Measurements from ENCODE around the gene HOXC5.

HOXC5 gene

DNA sequence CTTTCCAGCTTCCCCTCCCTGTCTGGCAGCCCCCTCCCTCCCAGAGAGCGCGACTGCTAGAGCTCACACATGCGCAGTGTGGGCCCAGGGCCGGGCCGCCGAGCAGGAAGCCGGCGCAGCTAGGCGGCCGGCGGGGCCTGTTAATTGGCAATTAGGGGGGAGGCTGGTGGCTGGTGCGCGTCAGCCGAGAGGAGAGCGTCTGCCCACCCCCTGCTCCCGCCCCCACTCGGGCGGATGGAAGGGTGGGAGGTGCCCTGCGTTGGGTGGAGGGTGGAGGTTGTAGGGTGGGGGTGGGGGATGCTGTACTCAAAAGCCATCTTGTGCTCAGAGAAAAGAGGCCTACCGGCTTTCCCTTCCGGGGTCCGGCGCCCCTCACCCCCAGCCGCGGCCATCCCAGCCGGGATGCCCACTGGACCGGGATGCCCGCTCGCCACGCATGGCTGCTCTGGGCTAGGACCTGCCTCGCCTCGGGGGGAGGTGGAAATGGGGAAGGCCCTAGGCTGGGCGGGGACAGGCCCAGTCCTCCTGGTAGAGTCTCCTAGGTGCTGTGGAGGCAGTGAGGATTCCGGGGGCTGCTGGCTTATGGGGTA is 14.9 kb upstream of the HOXC5 start:
- in situ Hi-C loops (cut with HindIII; ENCODE audit: low sequenced_read_pairs), result loop anchor here (25.0 kb wide), 1 partner anchor 194 kb away; no protein-coding TSS in a partner anchor

DNA sequence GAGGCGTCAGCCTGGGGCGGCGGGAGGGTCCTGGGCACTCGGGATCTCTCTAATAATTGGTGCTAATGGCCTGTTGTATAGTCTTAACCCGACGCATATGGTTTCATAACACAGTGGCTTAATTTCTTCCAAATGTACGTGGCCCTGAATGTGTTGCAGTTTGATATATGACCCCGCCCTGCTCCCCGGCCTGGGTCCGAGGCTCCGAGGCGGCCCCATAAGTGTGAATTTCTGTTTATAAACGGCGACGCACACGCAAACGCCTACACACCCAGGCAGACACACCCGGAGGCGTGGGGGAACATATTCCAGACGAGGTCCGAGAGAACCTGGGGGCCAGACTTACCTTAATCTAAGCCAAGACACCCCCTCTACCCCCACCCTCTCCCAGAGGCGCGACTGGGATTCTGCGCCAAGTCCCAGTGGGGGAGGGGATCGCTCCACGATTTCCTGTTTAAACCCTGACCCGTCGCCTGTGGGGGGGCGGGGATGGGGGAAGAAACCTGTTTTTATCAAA is 14.3 kb upstream of the HOXC5 start:
- in situ Hi-C loops (cut with HindIII; ENCODE audit: low sequenced_read_pairs), result loop anchor here (25.0 kb wide), 1 partner anchor 194 kb away; no protein-coding TSS in a partner anchor

DNA sequence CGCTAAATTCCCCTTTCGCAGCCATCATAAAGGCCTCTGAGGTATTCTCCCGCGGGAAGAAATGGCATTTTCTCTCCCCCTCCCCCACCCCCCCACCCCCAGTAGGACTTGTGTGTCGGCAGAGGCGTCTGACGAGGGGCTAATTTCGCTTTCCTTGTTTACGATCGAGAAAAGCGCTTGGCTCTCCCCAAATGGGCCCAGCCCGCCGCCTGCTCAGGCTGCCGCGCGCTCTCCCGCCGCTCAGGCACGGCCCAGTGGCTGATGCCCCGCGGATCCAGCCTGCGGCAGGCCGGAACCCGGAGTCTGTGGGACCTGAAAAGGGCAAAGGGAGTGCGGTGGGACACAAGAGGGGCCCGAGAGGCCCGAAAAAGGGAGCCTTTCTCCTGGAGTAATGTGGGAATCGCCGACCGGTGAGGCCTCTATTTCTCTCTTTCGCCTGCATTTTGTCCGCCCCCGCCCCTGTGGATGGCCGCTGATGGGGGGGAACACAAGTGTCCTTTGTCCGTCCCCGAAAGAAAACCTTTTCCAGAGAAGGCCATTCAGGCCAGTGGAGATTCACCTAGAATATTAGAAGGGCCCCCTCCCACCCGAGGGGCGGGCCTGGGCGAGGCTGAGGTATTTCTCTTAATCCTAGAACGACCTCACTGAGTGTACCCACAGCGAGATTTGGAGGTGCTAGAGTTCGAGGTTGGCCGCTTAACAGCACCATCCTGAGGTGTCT is 13.6 kb upstream of the HOXC5 start:
- in situ Hi-C loops (cut with HindIII; ENCODE audit: low sequenced_read_pairs), result loop anchor here (25.0 kb wide), 1 partner anchor 193 kb away; no protein-coding TSS in a partner anchor

DNA sequence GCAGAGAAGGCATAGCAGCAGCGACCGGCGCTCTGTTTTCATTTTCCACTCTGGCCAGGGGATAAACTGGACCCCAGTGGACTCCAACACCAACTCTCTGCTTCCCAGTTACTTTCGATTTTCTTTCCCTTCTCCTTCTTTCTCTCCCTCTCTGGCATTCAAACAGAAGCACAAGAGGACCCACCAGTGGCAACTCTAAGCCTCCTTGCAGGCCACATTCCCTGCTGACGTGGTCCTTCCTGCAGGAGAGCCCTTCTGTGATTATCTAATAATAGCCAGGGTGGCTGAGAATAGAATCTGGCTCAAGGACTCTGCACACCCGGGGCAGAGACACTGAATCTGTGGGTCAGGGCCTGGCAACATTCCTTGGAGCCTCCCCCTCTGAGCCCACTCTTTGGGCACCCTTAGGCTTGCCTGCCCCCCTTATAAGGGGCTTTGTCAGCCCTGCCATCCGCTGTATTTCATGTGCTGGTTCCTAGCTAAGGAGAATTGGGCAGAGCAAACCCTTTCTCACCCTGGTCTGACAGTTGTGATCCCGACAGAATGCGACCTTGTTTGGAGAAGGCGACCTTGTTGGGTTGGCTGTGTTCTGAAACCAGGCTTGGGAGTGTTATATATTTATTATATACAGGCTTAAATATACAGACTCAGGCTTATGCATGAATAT is 12.8 kb upstream of the HOXC5 start:
- in situ Hi-C loops (cut with HindIII; ENCODE audit: low sequenced_read_pairs), result loop anchor here (25.0 kb wide), 1 partner anchor 192 kb away; no protein-coding TSS in a partner anchor

DNA sequence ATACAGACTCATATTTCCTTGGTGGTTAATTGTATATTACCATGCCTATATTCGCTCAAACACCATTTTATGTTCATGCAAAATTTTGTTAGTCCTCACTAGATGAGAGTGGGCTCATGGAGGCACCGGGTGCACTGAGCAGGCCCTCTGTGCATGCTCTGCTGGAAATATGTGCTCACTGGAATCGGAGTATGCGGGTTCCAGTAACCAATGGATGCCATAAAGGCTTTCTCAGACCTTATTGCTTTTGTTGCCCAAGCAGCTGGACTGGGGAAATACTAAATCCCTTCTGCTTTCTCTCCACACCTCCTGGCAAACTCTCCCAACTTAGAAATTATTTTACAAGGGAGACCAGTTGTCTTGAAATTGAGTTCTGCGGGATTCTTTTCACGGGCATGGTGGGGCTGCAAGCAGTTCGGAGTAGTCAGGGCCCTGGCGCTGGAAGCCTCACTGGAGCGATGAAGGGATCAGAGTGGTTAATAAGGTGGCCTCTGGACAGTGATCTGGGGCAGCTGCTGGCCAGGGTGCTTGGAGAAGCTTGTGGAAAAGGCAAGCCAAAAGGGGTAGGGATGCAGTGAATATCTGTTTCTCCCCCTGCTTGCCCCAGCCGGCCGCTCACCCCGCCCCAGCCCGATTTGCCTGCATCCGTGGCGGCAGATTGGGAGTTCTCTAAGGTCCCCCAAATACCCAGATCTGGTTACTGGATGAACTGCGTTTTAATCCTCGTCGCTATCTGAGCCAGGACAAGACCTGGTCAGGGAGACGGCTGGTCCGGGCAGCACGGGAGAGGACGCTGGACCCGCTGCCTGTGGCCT is 12.1 kb upstream of the HOXC5 start:
- in situ Hi-C loops (cut with HindIII; ENCODE audit: low sequenced_read_pairs), result loop anchor here (25.0 kb wide), 1 partner anchor 192 kb away; no protein-coding TSS in a partner anchor

DNA sequence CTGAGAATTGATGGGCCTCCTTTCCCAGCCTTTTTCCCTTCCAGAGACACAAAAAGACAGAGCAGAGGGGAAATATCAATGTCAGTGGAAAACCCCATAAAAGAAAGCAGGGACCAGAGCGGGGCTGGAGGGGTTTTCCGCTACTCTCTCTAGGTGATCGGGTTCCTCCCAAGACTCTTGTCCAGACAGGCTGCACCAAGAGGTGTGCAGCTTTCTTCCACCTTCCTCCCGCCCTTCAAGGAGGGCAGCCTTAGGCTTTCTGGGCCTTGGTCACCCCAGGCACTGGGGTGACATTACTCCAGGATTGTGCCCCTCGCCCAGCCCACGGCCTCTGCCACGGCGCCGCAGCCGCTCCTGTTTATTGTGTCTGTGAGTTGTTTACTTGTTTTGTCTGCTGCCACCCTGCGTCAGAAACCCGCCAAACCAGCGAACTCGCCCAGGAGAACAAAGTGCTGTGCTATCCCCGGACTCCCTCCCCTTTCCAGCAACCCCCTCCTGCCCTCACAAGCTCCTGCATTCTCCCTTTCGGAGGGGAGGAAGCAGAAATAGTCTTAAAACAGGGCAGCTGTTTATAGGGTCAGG is 11.3 kb upstream of the HOXC5 start:
- in situ Hi-C loops (cut with HindIII; ENCODE audit: low sequenced_read_pairs), result loop anchor here (25.0 kb wide), 1 partner anchor 191 kb away; no protein-coding TSS in a partner anchor

DNA sequence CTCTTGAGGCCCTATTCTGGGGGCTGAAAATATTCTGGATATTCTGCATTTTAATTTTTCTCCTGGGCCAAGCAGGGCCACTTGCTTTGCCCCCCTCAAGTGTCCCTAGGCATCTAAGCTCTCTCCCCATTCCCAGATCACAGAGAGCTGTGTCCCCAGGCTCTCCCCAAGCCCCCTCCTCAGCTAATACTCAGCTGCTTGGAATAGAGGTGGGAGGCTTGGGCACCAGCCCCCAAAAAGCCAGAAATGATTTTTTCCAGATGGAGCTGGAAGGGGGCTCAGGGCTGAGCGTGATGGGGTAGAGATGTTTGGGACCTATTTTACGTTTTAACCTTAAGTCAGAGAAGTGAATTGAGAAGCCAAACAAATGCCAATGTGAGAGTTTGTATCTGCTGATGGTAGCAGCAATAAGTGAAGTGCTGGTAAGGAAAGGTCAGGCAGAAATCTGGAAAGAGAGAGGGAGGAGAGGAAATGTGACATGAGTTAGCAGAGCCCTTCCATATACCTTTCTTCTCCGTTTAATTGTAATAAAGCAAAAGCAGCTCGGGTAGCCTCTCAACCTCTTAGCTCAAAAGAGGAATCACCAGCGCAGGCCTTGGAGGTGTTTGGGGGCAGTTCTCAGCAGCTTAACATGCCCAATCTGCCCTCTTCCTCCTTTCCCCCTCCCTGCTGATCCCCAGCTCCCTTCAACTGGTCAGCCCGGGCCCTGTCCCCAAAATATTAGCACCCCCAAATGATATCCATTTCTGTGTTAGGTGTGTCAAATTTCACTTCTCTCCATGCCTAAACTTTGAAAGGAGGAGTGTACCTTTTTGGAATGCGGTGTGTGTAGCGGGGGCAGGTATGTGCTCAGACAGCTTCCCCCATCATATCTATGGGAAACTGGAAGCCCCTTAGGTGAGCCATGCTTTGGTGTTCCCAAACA is 9.6 kb upstream of the HOXC5 start:
- in situ Hi-C loops (cut with HindIII; ENCODE audit: low sequenced_read_pairs), result loop anchor here (25.0 kb wide), 1 partner anchor 189 kb away; no protein-coding TSS in a partner anchor

DNA sequence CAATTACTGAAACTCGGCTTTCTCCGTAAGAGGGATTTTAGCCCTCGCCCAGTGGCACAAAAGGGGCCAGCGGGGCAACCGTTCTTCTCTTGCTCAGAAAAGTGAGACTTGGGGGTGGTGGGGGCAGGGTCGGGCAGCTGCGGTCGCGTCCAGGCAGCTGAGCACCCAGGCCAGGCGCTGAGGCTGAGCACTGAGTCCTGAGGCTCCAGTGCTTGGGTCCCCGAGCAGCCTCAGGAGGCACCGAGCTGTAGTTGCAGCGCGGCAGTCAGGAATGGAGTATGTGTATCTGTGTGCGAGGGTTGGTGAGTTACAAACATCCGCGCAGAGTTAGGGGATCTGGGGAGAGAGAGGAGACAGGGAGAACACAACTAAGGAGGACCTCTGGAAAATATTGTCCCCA is 8.7 kb upstream of the HOXC5 start:
- in situ Hi-C loops (cut with HindIII; ENCODE audit: low sequenced_read_pairs), result loop anchor here (25.0 kb wide), 1 partner anchor 188 kb away; no protein-coding TSS in a partner anchor

DNA sequence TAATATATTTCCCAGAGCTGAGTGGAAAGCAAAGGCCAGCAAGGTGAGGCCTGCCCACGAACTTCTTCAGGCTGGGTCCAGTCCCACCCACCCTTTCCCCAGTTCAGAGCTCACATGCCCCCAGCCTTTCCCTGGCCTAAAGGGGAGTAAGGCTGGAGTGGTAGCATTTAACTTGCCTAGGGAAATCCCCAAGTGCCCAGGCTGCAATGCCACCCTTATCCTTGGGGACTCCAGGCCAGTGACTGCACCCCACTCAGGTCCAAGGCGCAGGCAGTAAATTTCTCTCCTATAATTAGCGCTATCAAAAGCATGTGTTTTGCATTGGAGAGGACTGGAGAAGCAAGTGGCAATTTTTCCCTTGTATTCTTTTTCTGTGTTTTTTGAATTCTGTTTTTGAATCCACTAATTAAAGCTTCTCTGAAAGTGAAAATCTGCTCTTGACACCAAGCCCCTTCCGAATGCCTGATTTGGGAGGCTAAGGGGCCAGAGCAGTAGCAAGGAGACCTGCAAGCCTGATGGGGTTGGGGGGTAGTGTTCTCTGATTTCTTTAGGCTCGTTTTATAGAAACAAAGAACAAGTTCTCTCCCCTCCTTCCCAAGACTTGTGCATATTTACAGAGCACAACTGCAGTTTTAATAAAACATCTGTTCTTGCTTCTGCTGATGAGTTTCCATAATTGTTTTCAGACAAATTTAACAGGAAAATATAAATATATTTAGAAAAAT is 8.1 kb upstream of the HOXC5 start:
- in situ Hi-C loops (cut with HindIII; ENCODE audit: low sequenced_read_pairs), result loop anchor here (25.0 kb wide), 1 partner anchor 188 kb away; no protein-coding TSS in a partner anchor

DNA sequence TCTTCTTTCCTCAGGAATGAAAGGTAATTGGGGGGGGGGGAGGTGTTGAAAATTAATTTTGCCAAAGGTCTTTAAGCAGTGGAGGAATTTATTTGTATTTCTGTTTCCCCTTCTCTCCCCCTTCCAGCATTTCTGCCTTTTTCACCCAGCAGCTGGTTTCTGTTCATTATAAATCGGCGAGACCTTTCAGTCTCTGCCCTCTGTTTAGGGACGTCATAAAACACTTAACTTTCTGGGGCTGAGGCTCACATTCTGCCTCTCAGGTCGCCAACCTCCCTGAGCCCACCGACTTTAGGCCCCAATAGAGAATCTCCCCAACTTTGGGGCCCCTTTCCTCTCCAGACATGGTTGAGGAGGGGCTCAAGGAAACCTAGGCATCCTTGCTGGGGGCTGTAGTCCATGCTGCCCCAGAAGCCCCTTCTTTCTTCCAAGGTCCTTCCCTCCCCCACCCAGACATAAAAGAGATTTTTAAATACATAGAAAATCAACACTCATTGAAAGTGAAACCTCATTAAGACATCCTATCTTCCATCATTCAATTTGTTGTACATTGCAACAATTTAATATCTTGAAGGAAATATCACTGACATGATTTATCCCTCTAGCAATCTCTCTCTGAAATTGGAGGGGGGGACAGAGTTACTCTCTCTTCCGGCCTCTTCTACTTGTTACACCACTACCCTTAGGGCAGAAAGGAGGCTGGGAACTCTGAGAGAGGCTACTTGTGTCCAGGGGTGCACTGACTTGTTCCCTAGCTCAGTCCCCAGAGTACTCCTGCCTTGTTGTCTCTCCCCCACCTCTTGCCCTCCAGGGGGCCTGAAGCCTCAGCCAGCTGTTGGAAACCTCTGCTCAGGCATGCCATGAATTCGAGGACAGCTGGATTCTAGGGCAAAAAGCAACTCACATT is 7.1 kb upstream of the HOXC5 start:
- in situ Hi-C loops (cut with HindIII; ENCODE audit: low sequenced_read_pairs), result no loop called here

DNA sequence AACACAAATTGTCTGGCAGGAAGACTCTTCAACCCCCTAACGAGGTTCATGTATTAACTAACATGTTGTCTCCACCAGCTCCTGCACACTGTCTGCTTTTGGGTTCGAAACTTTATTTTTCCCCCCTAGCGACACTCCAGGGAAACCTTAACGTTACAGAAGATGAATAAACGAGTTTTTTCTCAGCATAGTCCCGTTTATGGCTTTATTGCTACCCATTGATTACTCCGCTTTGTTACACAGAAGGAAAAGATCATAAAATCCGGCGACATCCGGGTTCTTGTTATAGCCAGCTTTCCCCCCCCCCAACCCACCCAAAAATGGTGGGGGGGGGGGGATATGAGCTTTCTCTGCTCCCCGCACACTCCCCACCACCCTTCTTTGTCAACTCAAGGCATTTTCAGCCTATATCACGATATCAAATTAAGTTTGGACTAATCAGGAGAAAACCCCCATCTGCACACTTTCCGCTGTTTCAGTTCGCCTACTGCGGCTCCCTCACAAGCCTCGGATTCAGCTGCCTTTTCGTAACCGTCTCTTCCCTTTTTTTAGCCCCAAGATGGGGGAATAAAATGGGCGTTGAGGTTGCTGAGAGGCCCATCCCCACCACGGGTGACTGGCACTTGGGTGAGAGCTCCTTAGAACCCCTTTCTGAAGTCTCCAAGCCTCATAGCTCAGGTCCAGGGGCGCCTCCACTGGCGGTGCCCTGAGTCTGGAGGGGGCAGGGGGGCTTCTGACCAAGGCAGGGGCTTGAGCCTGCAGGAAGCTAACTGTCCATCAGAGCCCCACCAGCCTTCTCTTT is 6.0 kb upstream of the HOXC5 start:
- in situ Hi-C loops (cut with HindIII; ENCODE audit: low sequenced_read_pairs), result no loop called here

DNA sequence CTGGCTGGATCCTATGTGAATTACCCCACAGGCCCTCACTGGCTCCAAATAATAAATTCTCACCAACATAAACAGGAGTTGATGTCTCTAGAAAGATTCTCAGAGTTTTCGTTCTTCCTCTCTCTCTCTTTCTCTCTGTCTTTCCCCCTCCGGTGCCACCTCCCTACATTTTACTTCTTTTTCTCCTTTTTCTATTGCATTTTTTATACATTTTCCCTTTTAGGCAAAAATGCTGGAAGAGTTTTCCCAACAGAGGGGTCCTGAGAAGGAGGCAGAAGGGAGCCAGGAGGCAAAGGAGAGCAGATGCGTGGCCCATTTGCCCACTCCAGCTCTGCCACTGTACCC is 5.4 kb upstream of the HOXC5 start:
- in situ Hi-C loops (cut with HindIII; ENCODE audit: low sequenced_read_pairs), result no loop called here

DNA sequence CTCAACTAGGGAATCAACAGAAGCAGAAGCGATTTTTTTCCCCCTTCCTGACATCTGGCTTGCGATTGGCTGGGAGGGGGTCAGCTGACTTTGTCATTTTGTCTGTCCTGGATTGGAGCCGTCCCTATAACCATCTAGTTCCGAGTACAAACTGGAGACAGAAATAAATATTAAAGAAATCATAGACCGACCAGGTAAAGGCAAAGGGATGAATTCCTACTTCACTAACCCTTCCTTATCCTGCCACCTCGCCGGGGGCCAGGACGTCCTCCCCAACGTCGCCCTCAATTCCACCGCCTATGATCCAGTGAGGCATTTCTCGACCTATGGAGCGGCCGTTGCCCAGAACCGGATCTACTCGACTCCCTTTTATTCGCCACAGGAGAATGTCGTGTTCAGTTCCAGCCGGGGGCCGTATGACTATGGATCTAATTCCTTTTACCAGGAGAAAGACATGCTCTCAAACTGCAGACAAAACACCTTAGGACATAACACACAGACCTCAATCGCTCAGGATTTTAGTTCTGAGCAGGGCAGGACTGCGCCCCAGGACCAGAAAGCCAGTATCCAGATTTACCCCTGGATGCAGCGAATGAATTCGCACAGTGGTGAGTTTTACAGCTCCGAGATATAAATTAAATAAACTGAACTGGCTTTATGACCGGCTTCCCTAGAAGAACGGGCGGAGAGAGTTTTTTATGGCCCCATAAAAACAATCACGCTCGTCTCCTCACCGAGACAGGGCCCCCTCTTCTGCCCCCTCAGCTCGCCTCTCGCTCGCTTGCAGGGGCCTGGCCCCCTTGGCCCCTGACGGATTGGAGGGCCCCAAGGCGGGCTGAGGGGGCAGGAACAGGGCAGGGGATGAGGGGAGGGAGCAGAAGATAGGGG is 4.3 kb upstream of the HOXC5 start, which contains the start of gene HOXC6:
TSS of gene HOXC6 (plus strand) at position 127 of the 888 bp plus-strand sequence. CDS start at position 209, 82 bp downstream.
- in situ Hi-C loops (cut with HindIII; ENCODE audit: low sequenced_read_pairs), result no loop called here

DNA sequence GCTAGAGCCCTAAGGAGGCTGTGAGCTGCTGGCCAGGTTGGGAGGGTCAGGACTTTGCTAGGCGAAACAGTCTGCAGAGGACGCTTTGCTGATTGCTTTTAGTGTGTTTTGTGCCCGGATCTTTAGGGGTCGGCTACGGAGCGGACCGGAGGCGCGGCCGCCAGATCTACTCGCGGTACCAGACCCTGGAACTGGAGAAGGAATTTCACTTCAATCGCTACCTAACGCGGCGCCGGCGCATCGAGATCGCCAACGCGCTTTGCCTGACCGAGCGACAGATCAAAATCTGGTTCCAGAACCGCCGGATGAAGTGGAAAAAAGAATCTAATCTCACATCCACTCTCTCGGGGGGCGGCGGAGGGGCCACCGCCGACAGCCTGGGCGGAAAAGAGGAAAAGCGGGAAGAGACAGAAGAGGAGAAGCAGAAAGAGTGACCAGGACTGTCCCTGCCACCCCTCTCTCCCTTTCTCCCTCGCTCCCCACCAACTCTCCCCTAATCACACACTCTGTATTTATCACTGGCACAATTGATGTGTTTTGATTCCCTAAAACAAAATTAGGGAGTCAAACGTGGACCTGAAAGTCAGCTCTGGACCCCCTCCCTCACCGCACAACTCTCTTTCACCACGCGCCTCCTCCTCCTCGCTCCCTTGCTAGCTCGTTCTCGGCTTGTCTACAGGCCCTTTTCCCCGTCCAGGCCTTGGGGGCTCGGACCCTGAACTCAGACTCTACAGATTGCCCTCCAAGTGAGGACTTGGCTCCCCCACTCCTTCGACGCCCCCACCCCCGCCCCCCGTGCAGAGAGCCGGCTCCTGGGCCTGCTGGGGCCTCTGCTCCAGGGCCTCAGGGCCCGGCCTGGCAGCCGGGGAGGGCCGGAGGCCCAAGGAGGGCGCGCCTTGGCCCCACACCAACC is 3.1 kb upstream of the HOXC5 start:
- in situ Hi-C loops (cut with HindIII; ENCODE audit: low sequenced_read_pairs), result no loop called here

DNA sequence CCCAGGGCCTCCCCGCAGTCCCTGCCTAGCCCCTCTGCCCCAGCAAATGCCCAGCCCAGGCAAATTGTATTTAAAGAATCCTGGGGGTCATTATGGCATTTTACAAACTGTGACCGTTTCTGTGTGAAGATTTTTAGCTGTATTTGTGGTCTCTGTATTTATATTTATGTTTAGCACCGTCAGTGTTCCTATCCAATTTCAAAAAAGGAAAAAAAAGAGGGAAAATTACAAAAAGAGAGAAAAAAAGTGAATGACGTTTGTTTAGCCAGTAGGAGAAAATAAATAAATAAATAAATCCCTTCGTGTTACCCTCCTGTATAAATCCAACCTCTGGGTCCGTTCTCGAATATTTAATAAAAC is 2.4 kb upstream of the HOXC5 start:
- in situ Hi-C loops (cut with HindIII; ENCODE audit: low sequenced_read_pairs), result no loop called here
